GM21390 (cell line): ENCODE measurements around the gene AQP2.

Experiments used
- ATAC-seq: cut with Tn5 transposase; IDR thresholded peaks from one replicate; pipeline ENCODE4 v1.9.1; 2021; ENCODE audit not compliant: unreplicated experiment

AQP2 gene

GRCh38 chr12:49967777-49968250, 17.3 kb downstream of the AQP2 start:
- ATAC-seq, result no peak

DNA sequence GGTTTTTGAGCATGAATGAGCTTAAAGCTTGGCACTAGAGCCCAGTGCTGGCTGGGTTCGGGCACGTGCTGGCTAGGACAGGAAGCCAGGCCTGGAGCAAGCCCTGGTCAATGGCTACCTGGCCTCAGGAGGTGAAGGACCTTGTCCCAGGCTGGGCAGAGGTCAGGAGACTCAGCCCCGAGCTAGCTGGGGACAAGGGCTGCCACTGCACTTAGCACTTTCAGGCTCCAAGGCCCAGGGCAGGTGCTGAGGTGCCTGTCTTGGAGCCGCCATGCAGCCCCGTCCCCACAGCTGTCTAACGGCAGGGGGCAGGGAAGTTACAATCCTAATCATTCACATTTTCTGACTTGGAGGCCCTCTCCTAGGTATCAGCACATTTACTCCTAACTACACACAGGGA, 17.9 kb downstream of the AQP2 start:
- ATAC-seq, result no peak

DNA sequence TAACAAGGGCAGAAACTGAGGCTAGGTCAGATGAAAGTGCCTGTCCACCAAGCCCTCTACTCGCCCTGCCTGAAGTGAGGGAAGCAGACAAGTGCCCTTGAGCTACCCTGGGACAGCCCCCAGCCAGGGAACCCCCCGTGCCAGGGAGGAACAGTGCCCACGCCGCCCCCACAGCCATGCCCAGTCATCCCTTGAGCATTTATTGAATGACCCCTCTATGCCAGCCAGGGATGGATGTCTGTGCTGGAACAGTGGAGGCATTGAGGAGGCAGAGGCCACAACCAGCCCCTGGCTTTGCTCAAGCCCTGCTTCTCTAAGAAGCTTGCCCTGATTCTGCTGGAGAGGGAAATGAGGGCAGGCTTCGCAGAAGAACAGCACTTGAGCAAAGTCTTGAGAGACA, 18.5 kb downstream of the AQP2 start:
- ATAC-seq, result no peak

GRCh38 chr12:49969651-49970429, 19.3 kb downstream of the AQP2 start:
- no peak for ATAC-seq

GRCh38 chr12:49970658-49971057, 20.1 kb downstream of the AQP2 start:
- no peak for ATAC-seq

GRCh38 chr12:49971141-49971540, 20.6 kb downstream of the AQP2 start:
- no peak for ATAC-seq

DNA sequence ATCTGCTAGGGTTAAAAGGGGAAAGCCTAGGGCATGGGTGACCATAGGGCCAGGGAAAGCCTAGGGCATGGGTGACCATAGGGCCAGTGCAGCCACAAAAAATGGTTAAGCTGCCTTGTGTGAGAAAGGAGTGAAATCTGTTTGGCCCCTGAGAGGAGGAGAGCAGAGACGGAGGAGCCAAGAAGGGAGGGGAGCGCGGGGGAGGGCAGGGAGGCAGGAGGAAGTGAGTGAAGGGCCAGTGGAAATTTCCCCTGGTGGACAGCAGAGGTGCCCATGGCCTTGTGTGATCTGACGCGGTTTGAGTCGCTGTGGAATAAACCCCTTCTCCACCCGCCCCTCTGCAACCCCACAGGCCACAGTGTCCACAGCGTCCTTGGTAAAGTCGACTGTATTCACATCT, 21.6 kb downstream of the AQP2 start:
- ATAC-seq, result no peak

DNA sequence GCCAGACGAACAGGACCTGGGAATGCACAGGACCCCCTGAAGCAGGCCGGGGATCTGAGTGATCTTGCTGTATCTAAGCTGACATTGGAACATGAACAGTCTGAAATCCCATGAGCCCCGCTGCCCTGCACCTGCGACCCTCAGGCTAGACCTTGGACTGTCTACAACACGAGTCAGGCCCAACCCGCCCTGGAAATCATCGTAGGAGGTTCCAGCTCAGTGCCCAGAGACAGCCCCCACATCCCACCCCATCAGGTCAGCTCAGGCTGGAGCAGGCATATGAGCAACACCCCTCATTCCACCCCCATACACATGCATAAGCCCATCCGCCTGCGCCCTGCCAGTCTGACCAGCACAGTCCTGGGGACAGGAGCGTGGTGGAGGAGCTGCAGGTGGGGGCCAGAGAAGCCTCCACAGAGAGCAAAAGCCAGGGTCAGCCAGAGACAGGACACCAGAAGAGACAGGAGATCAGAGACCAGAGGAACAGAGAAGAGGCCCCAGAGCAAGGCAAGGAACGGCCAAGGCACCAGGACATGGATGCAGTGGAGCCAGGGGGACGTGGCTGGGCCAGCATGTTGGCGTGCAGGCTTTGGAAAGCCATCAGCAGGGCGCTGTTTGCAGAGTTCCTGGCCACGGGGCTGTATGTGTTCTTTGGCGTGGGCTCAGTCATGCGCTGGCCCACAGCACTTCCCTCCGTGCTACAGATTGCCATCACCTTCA, 22.3 kb downstream of the AQP2 start, which contains the start of gene AQP6:
TSS of gene AQP6 (plus strand) at position 307 of the 720 bp plus-strand sequence. CDS start at position 534, 227 bp downstream.
- ATAC-seq, result no peak

- no peak for ATAC-seq
Measured at GRCh38 chr12:49973361-49973830, 22.9 kb downstream of the AQP2 start.

DNA sequence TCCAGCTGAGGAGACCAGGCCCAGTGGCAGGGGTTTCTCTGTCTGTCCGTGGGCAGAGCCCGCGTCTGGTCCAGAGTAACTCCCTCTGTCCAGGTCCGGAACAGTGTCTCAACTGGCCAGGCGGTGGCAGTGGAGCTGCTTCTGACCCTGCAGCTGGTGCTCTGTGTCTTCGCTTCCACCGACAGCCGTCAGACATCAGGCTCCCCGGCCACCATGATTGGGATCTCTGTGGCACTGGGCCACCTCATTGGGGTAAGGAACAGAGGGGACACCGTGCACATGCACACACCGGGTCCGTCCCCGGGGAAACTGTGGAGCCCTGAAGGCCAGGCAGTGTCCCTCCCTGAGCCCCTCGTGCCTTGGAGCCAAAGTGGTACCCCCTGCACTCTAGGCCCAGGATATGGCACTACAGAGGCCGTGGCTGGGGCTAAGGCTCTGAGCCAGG, 23.7 kb downstream of the AQP2 start:
- ATAC-seq, result no peak

DNA sequence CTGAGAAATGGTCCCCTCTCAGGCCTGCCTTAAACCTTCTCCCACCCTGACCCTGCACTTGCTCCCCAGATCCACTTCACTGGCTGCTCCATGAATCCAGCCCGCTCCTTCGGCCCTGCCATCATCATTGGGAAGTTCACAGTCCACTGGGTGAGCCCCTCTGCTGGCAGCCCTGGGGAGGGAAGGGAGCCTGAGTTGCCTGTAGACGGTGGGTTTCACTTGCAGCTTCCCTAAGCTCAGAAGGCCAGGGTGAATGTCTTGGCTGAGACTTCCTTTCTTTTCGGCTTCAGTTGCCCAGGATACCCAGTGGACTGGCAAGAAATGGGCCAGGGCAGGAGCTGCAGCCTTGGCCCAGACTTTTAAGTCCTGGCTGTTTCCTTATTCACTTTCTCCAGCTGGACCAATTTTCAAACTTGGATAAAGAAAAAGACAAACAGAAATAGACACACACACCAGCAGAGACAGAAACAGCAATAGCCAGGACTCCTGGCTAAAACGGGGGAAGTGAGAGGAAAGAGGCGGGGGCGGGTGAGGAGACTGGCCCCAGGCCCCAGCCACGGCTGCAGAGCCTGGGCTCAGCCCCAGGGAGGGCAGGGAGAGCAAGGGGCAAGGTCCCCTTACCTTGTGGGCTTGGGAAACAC, 24.3 kb downstream of the AQP2 start:
- no peak for ATAC-seq

GRCh38 chr12:49975318-49975761, 24.8 kb downstream of the AQP2 start:
- no peak for ATAC-seq

- ATAC-seq, result no peak
Measured at GRCh38 chr12:49976557-49976956, 26.0 kb downstream of the AQP2 start.

GRCh38 chr12:49978125-49978524, 27.6 kb downstream of the AQP2 start:
- no peak for ATAC-seq

DNA sequence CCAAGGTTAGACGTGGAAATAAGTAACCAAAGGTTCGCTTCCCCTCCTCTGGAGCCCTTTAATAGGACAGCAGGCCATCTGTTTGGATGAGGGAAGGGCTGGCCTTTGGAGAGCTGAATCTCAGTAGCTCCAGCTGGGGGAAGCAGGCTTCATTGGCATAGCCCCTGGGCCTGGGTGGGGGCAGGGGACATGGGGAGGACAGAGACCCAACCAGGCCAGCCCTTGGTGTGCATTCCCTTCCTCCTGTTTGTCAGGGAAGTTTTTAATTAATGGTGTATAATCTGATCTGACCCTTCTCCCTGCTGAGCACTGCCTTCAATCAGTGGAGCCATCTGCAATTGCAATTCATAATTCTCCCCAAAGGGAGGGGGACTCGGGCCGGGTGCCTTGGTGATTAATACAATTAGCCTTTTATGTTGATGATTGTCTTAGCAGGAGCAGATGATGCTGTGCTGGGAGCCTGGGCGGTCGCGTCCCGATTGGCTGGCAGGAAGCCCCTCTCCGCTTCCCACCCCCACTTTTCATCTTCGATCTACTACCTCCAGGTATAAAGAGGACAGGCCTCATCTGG, 28.6 kb downstream of the AQP2 start:
- no peak for ATAC-seq

DNA sequence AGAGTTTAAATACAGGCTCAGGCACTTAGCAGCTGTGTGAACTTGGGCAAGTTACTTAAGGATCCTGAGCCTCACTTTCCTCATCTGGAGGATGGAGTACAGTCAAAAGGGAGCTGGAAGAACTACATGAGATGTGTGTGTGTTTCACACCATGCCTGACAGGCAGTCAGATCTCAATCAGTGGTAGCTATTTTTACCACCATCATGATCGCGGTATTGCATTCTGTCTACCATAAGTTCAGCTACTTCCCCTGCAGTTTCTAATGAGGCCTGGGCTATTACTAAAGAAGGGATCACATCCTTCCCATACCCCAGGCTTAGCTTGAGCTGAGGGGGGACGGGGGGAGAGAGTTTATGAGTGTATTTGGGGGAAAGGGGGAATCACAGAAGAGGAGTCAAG, 29.3 kb downstream of the AQP2 start:
- no peak for ATAC-seq

GRCh38 chr12:49980501-49981349, 30.2 kb downstream of the AQP2 start:
- no peak for ATAC-seq

DNA sequence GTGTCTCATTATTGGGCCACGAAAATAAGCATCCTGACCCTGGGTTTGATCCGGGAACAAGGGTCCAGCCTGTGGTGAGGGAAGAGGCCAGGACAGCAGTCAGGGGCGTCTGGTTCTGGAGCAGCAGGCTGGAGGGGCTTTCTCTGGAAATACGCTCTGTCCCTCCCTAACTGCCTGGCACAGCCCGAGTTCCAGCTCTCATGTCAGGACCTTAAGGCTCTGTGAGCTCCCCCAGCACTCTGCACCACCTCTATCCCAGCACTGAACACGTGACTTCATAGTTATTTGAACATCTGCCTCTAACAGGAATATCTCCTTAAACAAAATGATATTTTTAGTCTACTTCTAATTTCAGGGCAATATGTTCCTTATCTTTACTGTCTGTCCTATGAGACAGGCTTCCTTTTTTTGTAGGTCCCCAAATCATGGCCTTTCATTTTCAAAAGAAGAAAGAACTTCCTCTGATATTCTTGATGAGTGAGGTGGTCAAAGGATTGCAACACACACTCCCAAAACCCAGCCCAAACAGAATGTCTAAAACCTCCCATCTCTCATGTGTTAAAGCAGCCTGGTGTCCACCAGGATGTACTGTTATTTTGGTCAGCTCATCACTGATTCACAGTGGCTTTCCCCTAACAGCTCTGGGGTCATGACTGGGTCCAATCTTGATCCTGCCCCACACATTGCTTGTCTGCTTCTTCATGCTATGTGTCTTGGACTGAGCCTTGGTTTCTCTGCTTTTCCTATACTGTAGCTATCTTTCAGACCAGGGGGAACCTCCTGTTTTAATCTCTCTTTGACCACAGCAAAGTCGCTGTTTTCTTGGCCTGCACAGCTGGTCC, 31.9 kb downstream of the AQP2 start:
- ATAC-seq, result no peak

DNA sequence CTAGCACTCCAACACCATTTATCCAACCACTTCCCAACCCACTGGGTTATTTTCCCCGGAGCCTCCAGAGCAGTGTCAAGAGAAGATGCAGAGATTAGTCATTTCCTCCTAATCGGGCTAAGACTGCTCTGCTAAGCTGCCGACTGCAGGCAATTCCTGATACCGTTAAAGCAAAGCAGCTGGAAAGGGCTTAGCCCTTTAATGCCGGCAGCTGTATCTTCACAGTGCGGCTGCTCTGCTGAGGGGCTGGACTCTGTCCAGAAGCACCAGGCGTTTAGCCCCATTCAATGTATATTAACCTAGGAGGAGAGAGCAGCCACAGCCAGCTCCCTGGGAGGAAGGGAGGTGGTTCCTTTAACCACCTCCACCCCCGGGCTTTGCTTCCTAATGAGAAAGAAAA, 33.4 kb downstream of the AQP2 start:
- no peak for ATAC-seq
